BJ (cell line): ENCODE data around the gene KAT7. TPM values are rescaled to one million over a fixed set of nuclear protein-coding genes. Genes with fewer than 3 reads are reported as not detected.
"Not testable (repeated sequence)": the region's sequence is repeated elsewhere in the genome, so short reads cannot be mapped to it uniquely, and the experiment has no call there.

Experiments
- CTCF ChIA-PET: fragments of 350-600 bp; formaldehyde crosslinking; extraction: SDS; loops from one replicate; lab custom pipeline; 2021; ENCODE audit warnings: antibody characterized with exemption, inconsistent platforms; lab: Yijun Ruan, JAX
- POLR2A ChIA-PET: fragments of 300-600 bp; sonication (Branson Sonifier 250); formaldehyde crosslinking; extraction: SDS; loops from one replicate; lab custom pipeline; 2021; ENCODE audit warnings: antibody characterized with exemption; lab: Charles Lee
- DNase-seq: peaks from one replicate; pipeline ENCODE4 v3.0.0-alpha.2; 2011; ENCODE audit warnings: low read depth
- H3K27me3 ChIP-seq: 2 replicates; pipeline ENCODE4 v1.6.0; 2011; ENCODE audit warnings: low read length; ENCODE audit not compliant: control insufficient read depth, insufficient read depth
- H3K36me3 ChIP-seq: 2 replicates; pipeline ENCODE4 v1.5.1; 2011; ENCODE audit warnings: low read length; ENCODE audit not compliant: control insufficient read depth, insufficient read depth
- H3K4me3 ChIP-seq: 2 replicates; pipeline ENCODE4 v1.5.1; 2011; ENCODE audit warnings: low read depth, mild to moderate bottlenecking, control low read depth, low read length
- CTCF ChIP-seq: IDR thresholded peaks from 2 replicates; pipeline ENCODE4 v1.5.1; 2011; ENCODE audit warnings: low read depth, mild to moderate bottlenecking, control low read depth, inconsistent platforms, low read length, moderate library complexity; ENCODE audit not compliant: insufficient read depth
- polyA plus RNA-seq: library from polyadenylated mRNA; depleted of rRNA; stranded (reverse); fragments of >200 nt; gene quantifications from 2 replicates; pipeline ENCODE4 v1.2.3, GENCODE V29; 2011

Gene KAT7
- polyA plus RNA-seq, 1 experiment: 23.0 TPM

- DNase-seq: no peak
- Histone ChIP-seq H3K4me3 (no peak overlapping the region), H3K27me3 (peaks cover 2% of the 10 kb centered on the region), H3K36me3 (no peaks in the 10 kb centered on the region)
- TF ChIP-seq CTCF: no peak
- POLR2A ChIA-PET: no interaction called here
- CTCF ChIA-PET: interaction anchor here (0.8 to 1.3 kb wide), 2 partner anchors 8 to 24 kb away, joined by 3 read pairs; no protein-coding TSS in a partner anchor
Observed at GRCh38 chr17:49756323-49757150, 31.9 kb upstream of the KAT7 start.

- no peak for TF ChIP-seq CTCF
Observed at GRCh38 chr17:49757151-49757777, 31.2 kb upstream of the KAT7 start.

GRCh38 chr17:49758464-49759010, 29.9 kb upstream of the KAT7 start:
- H3K27me3 ChIP-seq, CTCF ChIA-PET, DNase-seq, H3K36me3 ChIP-seq, H3K4me3 ChIP-seq, POLR2A ChIA-PET: not testable (repeated sequence)

More at GRCh38 chr17:49757151-49757777, 31.2 kb upstream of the KAT7 start:
- Histone ChIP-seq H3K4me3 (no peak overlapping the region), H3K27me3 (peaks cover 2% of the 10 kb centered on the region), H3K36me3 (no peaks in the 10 kb centered on the region)
- CTCF ChIA-PET: interaction anchor here (0.8 kb wide), 1 partner anchor 9 kb away, joined by 3 read pairs; no protein-coding TSS in a partner anchor
- POLR2A ChIA-PET: no interaction called here
- no peak for DNase-seq

- CTCF ChIA-PET: interaction anchor here (0.8 kb wide), 1 partner anchor 52 kb away, joined by 4 read pairs; the partner anchor contains the start of gene SLC35B1
Observed at GRCh38 chr17:49759203-49759602, 29.3 kb upstream of the KAT7 start.

GRCh38 chr17:49760296-49760695, 28.2 kb upstream of the KAT7 start:
- DNase-seq: no peak
- H3K4me3 ChIP-seq: no peak overlapping the region
- no peaks in the 10 kb centered on the region for H3K36me3 ChIP-seq
- H3K27me3 ChIP-seq: peaks cover 7% of the 10 kb centered on the region
- ChIA-PET POLR2A (no interaction called here), CTCF (no interaction called here)
- no peak for TF ChIP-seq CTCF

More at GRCh38 chr17:49759203-49759602, 29.3 kb upstream of the KAT7 start:
- TF ChIP-seq CTCF: no peak
- Histone ChIP-seq H3K27me3 (peaks cover 7% of the 10 kb centered on the region), H3K4me3 (no peak overlapping the region), H3K36me3 (no peaks in the 10 kb centered on the region)
- no peak for DNase-seq
- POLR2A ChIA-PET: no interaction called here
